ENCODE data around the gene HIF3A. TPM values are rescaled to one million over a fixed set of nuclear protein-coding genes. Genes with fewer than 3 reads are reported as not detected.

The HIF3A gene
- total and polyA plus RNA-seq, 2 of the 8 experiments (the other 6 are each of a cell fraction or from before 2014, with no cell fraction given), result 38.6 to 38.8 TPM

DNA sequence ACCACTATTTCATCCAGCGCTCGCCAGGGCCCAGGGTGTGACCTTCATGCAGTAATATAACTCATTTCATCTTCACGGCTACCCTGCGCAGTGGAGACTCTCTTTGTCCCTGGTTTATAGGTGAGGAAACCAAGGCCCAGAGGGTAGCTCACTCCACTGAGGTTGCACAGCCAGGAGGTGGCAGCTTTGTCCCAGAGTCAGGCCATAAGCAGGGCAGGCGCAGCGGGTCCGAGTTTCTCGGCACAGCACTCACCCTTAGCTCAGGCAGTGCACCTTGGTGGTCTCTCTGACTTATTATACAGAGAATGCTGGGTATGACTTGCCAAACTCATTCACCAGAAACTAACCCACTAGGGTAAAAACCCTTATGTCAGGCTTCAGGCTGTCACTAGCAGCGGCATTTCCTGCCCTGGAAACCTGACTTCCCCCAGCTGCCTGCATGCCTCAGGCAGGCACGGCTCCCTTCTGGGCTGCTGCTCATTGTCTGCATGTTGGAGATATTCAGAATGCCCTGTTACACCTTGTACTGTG, 74.6 kb downstream of the HIF3A start:
- Histone ChIP-seq H2BK15ac (ENCODE audit: low read length) (no peak overlapping the region), H2BK12ac (ENCODE audit: low read depth, low read length) (0 out of 2 replicates have a peak overlapping the region, but pooled peaks have one; percentile 0), H3K14ac (ENCODE audit: insufficient read length) (no peak overlapping the region), H3K36me3 (ENCODE audit: control insufficient read depth in 2 of 4, insufficient read depth in 4 of 4, low read length in 3 of 4) (peaks cover 2 to 24% (median 14%) of the 10 kb centered on the region in 4 experiments; a peak in 7 of 8 replicates), H2BK20ac (ENCODE audit: low read length) (no peak overlapping the region), H3K9me3 (ENCODE audit: insufficient read depth in 2 of 2, low read depth in 1 of 2, low read length in 1 of 2) (no peaks in the 10 kb centered on the region), H3K27me3 (replicated peaks in 1 of 4; ENCODE audit: control insufficient read depth in 3 of 4, extremely low read depth in 1 of 4, insufficient read depth in 3 of 4, low read length in 3 of 4) (no peaks in the 10 kb centered on the region), H4K91ac (replicated peaks; ENCODE audit: insufficient read length, low read length) (peak overlapping the region; percentile 5), H4K8ac (ENCODE audit: extremely low read depth, insufficient read depth, low read length) (no peak overlapping the region), H3K9ac (replicated peaks in 1 of 4; ENCODE audit: extremely low read depth in 1 of 4, low read depth in 3 of 4, low read length in 3 of 4) (peak overlapping the region in 1 of 4 experiments; percentile 13; a peak in 2 of 7 replicates), H3K18ac (ENCODE audit: extremely low read depth, low read length) (no peak overlapping the region; the same call in 1 of the 2 replicates), H3K23ac (ENCODE audit: insufficient read length) (no peak overlapping the region), H3K79me2 (ENCODE audit: control insufficient read depth in 1 of 2, insufficient read depth in 2 of 2, low read length in 2 of 2) (peaks cover 3 to 58% of the 10 kb centered on the region in 2 experiments; a peak in 3 of 4 replicates), H3K56ac (replicated peaks; ENCODE audit: insufficient read length, low read depth, low read length) (no peak overlapping the region), H2BK5ac (ENCODE audit: low read depth, low read length) (peak overlapping the region; percentile 67), H3K79me1 (ENCODE audit: low read depth, low read length) (peaks cover 16% of the 10 kb centered on the region), H3K23me2 (ENCODE audit: low read depth, low read length) (no peaks in the 10 kb centered on the region), H2BK120ac (replicated peaks; ENCODE audit: low read depth, low read length) (no peak overlapping the region), H3K4me1 (replicated peaks in 1 of 4; ENCODE audit: control insufficient read depth in 3 of 4, insufficient read depth in 4 of 4, low read length in 3 of 4) (peaks cover 14 to 30% (median 21%) of the 10 kb centered on the region in 4 experiments), H3K4ac (replicated peaks; ENCODE audit: insufficient read length, low read depth, low read length) (peak overlapping the region; percentile 44), H4K20me1 (replicated peaks in 1 of 2; ENCODE audit: control insufficient read depth in 1 of 2, insufficient read depth in 2 of 2, low read length in 2 of 2) (peaks cover 3 to 13% of the 10 kb centered on the region in 2 experiments), H2AK5ac (ENCODE audit: low read depth, low read length) (0 out of 2 replicates have a peak overlapping the region, but pooled peaks have one; percentile 8), H3K4me2 (ENCODE audit: insufficient read depth in 1 of 2, low read depth in 2 of 2, low read length in 2 of 2) (no peak overlapping the region; a peak in 1 of 4 replicates), H4K5ac (ENCODE audit: insufficient read length, low read depth, low read length) (no peak overlapping the region), H2AFZ (ENCODE audit: low read length) (no peak overlapping the region), H3K4me3 (ENCODE audit: extremely low read depth in 1 of 4, insufficient read depth in 2 of 4, low read depth in 3 of 4, low read length in 4 of 4) (no peak overlapping the region), H3K27ac (ENCODE audit: low read depth, low read length) (no peak overlapping the region)
- FAIRE-seq, result no peak
- no peak for TF ChIP-seq SIRT6 (IDR thresholded peaks at IDR 0.05; ENCODE audit: low read length)
- TF ChIP-seq, protein P1, sequence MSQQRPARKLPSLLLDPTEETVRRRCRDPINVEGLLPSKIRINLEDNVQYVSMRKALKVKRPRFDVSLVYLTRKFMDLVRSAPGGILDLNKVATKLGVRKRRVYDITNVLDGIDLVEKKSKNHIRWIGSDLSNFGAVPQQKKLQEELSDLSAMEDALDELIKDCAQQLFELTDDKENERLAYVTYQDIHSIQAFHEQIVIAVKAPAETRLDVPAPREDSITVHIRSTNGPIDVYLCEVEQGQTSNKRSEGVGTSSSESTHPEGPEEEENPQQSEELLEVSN (IDR thresholded peaks at IDR 0.05), result no peak
- TF ChIP-seq CHD1 (IDR thresholded peaks at IDR 0.05; ENCODE audit: low read depth, low read length), result no peak
- peak; percentile 18 to 28; a peak in 2 of 4 replicates for TF ChIP-seq RAD21 (IDR thresholded peaks at IDR 0.05 in 1 of 2, conservative IDR thresholded peaks at IDR 0.05 in 1 of 2; ENCODE audit: low read depth in 2 of 2, low read length in 2 of 2)
- TF ChIP-seq, protein P2, sequence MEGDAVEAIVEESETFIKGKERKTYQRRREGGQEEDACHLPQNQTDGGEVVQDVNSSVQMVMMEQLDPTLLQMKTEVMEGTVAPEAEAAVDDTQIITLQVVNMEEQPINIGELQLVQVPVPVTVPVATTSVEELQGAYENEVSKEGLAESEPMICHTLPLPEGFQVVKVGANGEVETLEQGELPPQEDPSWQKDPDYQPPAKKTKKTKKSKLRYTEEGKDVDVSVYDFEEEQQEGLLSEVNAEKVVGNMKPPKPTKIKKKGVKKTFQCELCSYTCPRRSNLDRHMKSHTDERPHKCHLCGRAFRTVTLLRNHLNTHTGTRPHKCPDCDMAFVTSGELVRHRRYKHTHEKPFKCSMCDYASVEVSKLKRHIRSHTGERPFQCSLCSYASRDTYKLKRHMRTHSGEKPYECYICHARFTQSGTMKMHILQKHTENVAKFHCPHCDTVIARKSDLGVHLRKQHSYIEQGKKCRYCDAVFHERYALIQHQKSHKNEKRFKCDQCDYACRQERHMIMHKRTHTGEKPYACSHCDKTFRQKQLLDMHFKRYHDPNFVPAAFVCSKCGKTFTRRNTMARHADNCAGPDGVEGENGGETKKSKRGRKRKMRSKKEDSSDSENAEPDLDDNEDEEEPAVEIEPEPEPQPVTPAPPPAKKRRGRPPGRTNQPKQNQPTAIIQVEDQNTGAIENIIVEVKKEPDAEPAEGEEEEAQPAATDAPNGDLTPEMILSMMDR (IDR thresholded peaks at IDR 0.05; ENCODE audit: control extremely low read depth in 1 of 3, insufficient read depth in 1 of 3, low read depth in 1 of 3, low read length in 3 of 3), result peak in 2 of 3 experiments; percentile 17 to 26; a peak in 3 of 4 replicates
- no peak for TF ChIP-seq RXRA (IDR thresholded peaks at IDR 0.05; ENCODE audit: insufficient read depth, low read depth, low read length)
- WGBS, 2 experiments (ENCODE audit: extremely low coverage in 1 of 2, insufficient coverage in 1 of 2, insufficient read length in 1 of 2, insufficient replicate concordance in 2 of 2, low coverage in 1 of 2, low lambda C conversion rate in 2 of 2, missing lambda C conversion rate in 1 of 2), result 92% methylated on average over 10 of the region's 10 CpGs; no CpG with 5 or more reads in 1 of the 2 experiments
- no peak for DNase-seq (ENCODE audit: low read depth in 1 of 2, low spot score in 2 of 2)
- ChIA-PET CTCF (ENCODE audit: partially characterized antibody) (interaction anchor here (0.6 to 7.5 kb wide), 17 partner anchors 10 to 179 kb away, joined by 3 to 58 read pairs (median 3); partner anchors contain the start of gene PPP5C), POLR2A (ENCODE audit: partially characterized antibody) (interaction anchor here (1.1 to 2.0 kb wide), 7 partner anchors 11 to 24 kb away, joined by 3 to 8 read pairs (median 4); no protein-coding TSS in a partner anchor)

Measured in H1 (cell line).